Erythroblast (primary cell): Measurements from ENCODE around the gene GRIK4.

Experiments used
- GATA1 ChIP-seq: IDR thresholded peaks from 2 replicates; pipeline ENCODE4 v1.6.1; 2011; ENCODE audit warnings: low read depth, mild to moderate bottlenecking, control low read depth, low read length, moderate library complexity
- POLR2A ChIP-seq: IDR thresholded peaks from 2 replicates; pipeline ENCODE4 v1.6.1; 2011; ENCODE audit warnings: mild to moderate bottlenecking, low read length

DNA sequence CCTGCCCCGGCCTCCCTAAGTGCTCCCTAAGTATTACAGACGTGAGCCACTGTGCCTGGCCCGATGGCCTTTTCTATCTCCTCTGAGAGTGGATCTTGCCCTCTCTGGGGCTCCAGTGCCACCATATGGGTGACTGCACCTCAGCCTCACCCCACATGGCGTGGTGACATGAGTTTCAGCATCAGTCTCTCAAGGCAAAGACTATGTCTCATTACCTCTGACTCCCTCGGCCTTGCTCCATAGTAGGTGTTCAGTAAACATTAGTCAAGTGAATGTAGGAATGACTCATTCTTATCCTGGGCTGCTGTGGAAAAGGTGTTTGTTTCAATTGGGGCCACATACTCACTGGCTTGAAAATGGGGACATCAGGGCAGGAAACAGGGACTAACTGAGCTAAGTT lies 168.8 kb downstream of the GRIK4 start:
- TF ChIP-seq POLR2A (no peak), GATA1 (no peak)
